WERI-Rb-1 (cell line): ENCODE measurements around the gene PNPLA2.
A peak's percentile ranks its signal among the peaks of the same experiment; 100 is the strongest.

ENCODE experiments used
- DNase-seq: peaks from one replicate; pipeline ENCODE4 v3.0.0-alpha.2; 2020
- H3K27ac ChIP-seq: fragments of 250-450 bp; sonication (Bioruptor Pico); 2 replicates; pipeline ENCODE4 v1.5.1; 2020; ENCODE audit warnings: mild to moderate bottlenecking, moderate library complexity
- H3K27me3 ChIP-seq: fragments of 250-450 bp; sonication (Bioruptor Pico); 2 replicates; pipeline ENCODE4 v1.5.1; 2021; ENCODE audit warnings: mild to moderate bottlenecking, low read depth, moderate library complexity; ENCODE audit not compliant: insufficient read depth, severe bottlenecking
- H3K36me3 ChIP-seq: fragments of 250-450 bp; sonication (Bioruptor Pico); 2 replicates; pipeline ENCODE4 v1.5.1; 2020; ENCODE audit warnings: mild to moderate bottlenecking, moderate library complexity
- H3K4me3 ChIP-seq: 2 replicates; pipeline ENCODE4 v1.5.1; 2011; ENCODE audit warnings: low read depth, mild to moderate bottlenecking, control low read depth, low read length
- H3K9me3 ChIP-seq: fragments of 250-450 bp; sonication (Bioruptor Pico); 2 replicates; pipeline ENCODE4 v1.5.1; 2021; ENCODE audit warnings: mild to moderate bottlenecking, moderate library complexity; ENCODE audit not compliant: severe bottlenecking
- CTCF ChIP-seq: IDR thresholded peaks from 2 replicates; pipeline ENCODE4 v1.5.1; 2011; ENCODE audit warnings: low read depth, mild to moderate bottlenecking, control low read depth, inconsistent platforms, low read length

The PNPLA2 gene

GRCh38 chr11:796565-797295, 22.0 kb upstream of the PNPLA2 start:
- no peak for TF ChIP-seq CTCF
- Histone ChIP-seq H3K27ac (peak overlapping the region; percentile 97), H3K36me3 (peaks cover 54% of the 10 kb centered on the region), H3K9me3 (no peaks in the 10 kb centered on the region), H3K27me3 (no peaks in the 10 kb centered on the region), H3K4me3 (peak overlapping the region; percentile 68)
- DNase-seq: no peak

- peak overlapping the region; percentile 97 for H3K27ac ChIP-seq
- no peaks in the 10 kb centered on the region for H3K9me3 ChIP-seq
- TF ChIP-seq CTCF: no peak
- peak; percentile 95 for DNase-seq
- H3K4me3 ChIP-seq: peak overlapping the region; percentile 68
- H3K27me3 ChIP-seq: no peaks in the 10 kb centered on the region
- peaks cover 54% of the 10 kb centered on the region for H3K36me3 ChIP-seq
Measured at GRCh38 chr11:797296-798092, 21.2 kb upstream of the PNPLA2 start.

GRCh38 chr11:798093-798713, 20.5 kb upstream of the PNPLA2 start, which contains the start of gene SLC25A22:
TSS of gene SLC25A22 (minus strand) at chr11:798281. CDS start at chr11:795006, 3,275 bp downstream.
- peak within 1 kb of the TSS; percentile 68 for H3K4me3 ChIP-seq
- peak; percentile 87 for TF ChIP-seq CTCF
- H3K9me3 ChIP-seq: no peaks in the 10 kb centered on the region
- peaks cover 56% of the 10 kb centered on the region for H3K36me3 ChIP-seq
- DNase-seq: peak; percentile 76
- H3K27me3 ChIP-seq: no peaks in the 10 kb centered on the region
- H3K27ac ChIP-seq: peak within 1 kb of the TSS; percentile 97

- no peak overlapping the region for H3K27ac ChIP-seq
- peaks cover 54% of the 10 kb centered on the region for H3K36me3 ChIP-seq
- TF ChIP-seq CTCF: no peak
- no peak overlapping the region for H3K4me3 ChIP-seq
- H3K9me3 ChIP-seq: no peaks in the 10 kb centered on the region
- no peak for DNase-seq
- H3K27me3 ChIP-seq: no peaks in the 10 kb centered on the region
Measured at GRCh38 chr11:799641-800316, 18.9 kb upstream of the PNPLA2 start.

- H3K9me3 ChIP-seq: no peaks in the 10 kb centered on the region
- peaks cover 54% of the 10 kb centered on the region for H3K36me3 ChIP-seq
- H3K27me3 ChIP-seq: no peaks in the 10 kb centered on the region
- TF ChIP-seq CTCF: no peak
- H3K4me3 ChIP-seq: no peak overlapping the region
- no peak for DNase-seq
- H3K27ac ChIP-seq: no peak overlapping the region
Measured at GRCh38 chr11:800473-800872, 18.2 kb upstream of the PNPLA2 start.
